GM19468 (cell line): ENCODE measurements around the gene APOL1.
"Not testable (repeated sequence)": the region's sequence is repeated elsewhere in the genome, so short reads cannot be mapped to it uniquely, and the experiment has no call there.

Experiments
- ATAC-seq: cut with Tn5 transposase; IDR thresholded peaks from one replicate; pipeline ENCODE4 v1.9.1; 2021; ENCODE audit warnings: mild to moderate bottlenecking, moderate library complexity, moderate number of reproducible peaks; ENCODE audit not compliant: unreplicated experiment; ENCODE audit errors: extremely low read depth

The APOL1 gene

GRCh38 chr22:36224245-36224644 is 28.7 kb upstream of the APOL1 start:
- ATAC-seq = no peak

DNA sequence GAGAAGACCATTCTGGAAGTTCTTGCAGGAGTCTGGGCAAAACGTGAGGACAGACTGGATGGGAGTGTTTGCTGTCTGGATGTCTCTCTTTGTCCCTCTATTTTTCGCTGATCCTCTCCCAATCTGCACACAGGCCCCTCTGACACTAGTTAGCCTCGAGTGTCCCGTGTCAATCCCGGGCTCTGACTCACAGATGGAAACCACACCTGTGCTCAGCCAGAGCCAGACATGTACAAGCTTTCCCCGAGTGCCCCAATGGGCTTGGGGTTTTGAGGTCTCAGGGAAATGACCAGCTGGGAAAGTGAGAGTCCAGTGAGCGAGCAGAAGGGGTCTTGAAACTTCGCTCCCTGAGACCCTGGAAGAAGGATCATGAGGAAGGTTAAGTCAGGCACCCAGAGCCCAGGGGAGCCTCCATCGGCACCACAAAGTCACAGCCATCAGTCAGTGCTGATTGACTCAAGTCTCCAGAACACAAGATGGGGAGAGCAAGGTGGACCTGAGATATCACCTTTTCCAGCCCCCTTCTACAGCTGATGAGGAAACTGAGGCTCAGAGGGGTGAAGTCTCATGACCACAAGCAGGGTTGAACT is 27.5 kb upstream of the APOL1 start:
- no peak for ATAC-seq

GRCh38 chr22:36226189-36226588 is 26.7 kb upstream of the APOL1 start:
- ATAC-seq = no peak

- ATAC-seq = no peak
These were observed 25.5 kb upstream of the APOL1 start for GRCh38 chr22:36227396-36227795.

DNA sequence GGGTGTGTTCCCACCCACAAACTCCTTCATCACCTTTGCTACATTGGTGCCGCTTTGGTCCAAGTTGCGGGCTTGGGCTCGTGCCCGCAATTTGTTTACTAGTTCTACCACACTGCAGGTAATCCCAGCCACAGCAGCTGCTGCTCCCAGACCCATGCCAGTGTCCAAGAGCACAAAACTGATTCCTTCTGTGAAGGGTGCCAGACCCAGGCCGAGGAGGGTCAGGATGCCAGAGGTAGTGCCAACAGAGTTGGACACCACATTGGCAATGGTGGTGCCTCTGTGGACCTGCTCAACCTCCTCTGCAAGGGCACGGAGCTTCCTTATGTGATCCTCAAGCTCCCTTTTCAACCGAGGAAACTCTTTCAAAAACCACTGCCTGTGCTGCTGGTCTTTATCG is 25.1 kb upstream of the APOL1 start:
- ATAC-seq = no peak

DNA sequence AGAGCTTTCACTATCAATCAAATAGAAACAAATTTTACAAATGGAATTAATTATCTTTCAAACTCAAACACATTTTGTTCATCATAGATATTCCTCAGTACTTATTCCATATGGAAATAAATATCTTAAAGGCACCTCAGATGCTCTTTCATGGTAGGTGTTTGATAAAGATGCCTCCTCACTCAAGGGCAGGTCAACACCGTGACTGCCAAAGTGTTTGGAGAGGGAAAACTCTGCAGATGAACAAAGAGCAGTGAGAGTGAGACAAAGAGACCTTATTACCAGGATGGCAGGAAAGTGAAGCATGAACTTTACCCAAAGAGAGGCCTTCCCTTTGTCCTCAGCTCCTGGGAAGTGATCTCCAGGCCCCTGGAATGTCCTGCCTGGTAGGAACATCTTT is 24.6 kb upstream of the APOL1 start:
- not testable (repeated sequence) for ATAC-seq

- no peak for ATAC-seq
These were observed 24.0 kb upstream of the APOL1 start for GRCh38 chr22:36228944-36229343.

DNA sequence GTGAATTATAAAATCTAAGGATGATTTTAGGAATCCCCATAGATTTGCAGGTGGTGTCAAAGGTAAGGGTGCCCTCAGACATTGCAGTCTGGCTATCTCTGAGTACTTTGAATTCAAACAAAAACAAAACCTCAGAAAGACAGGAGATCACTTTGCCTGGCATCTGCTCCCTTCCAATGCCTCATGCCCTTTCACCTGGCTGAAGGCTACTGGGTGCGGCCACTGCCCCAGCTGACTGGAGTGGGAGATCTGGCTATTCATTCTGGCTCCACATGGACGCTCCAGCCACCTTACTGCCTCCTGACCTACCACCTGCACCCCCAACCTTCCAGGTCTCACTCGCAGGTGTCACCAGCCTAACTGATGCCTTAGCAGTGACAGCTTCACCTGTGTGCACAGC is 23.3 kb upstream of the APOL1 start:
- ATAC-seq = not testable (repeated sequence)

DNA sequence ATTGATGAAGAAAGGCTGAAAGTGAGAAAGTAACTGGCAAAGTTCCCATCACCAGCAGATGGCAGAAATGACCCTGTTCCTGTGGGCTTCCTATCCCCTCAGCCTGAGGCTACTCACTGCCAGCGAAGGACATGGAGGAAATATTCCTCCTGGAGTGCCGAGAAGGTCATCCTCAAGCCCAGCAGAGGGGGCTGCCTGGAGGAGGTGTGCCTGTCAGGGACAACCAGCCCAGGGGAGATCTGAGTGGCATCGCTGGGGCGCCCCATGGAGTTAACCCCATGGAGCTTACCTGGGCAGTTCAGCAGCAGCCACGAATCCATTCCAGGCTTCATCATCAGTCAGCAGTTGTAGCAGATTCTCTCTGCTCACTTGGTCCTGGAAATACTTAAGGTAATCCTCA is 21.9 kb upstream of the APOL1 start:
- not testable (repeated sequence) for ATAC-seq

- ATAC-seq = no peak
These were observed 20.1 kb upstream of the APOL1 start for GRCh38 chr22:36232715-36233401.

- ATAC-seq = no peak
These were observed 19.1 kb upstream of the APOL1 start for GRCh38 chr22:36233796-36234195.

GRCh38 chr22:36234213-36234612 is 18.7 kb upstream of the APOL1 start:
- no peak for ATAC-seq

DNA sequence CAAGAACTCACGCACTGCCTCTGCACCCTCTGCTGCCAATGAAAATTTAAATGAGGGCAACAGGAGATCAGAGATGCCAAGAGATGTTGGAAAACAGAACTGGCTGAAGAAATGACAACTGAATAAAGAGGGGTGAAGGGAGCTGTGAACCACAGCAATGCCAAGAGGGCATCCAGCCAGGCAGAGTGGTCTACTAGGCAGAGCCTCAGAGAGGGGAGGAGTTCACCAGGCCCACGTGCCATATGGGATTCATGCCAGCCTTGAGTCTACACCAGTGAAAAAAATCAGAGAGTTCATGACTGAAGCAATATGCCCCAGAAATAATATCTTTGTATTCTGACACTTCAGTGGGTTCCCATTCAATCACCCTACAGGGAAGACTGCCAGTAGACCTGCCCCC is 18.0 kb upstream of the APOL1 start:
- ATAC-seq = no peak

- ATAC-seq = no peak
These were observed 17.3 kb upstream of the APOL1 start for GRCh38 chr22:36235585-36235984.

GRCh38 chr22:36236388-36237319 is 16.3 kb upstream of the APOL1 start:
- no peak for ATAC-seq

GRCh38 chr22:36237462-36238372 is 15.2 kb upstream of the APOL1 start:
- no peak for ATAC-seq

- no peak for ATAC-seq
These were observed 14.4 kb upstream of the APOL1 start for GRCh38 chr22:36238373-36239149.

GRCh38 chr22:36239150-36239400 is 13.9 kb upstream of the APOL1 start:
- no peak for ATAC-seq

GRCh38 chr22:36239401-36240171 is 13.3 kb upstream of the APOL1 start, which contains the start of gene APOL2:
Gene APOL2, minus strand, starts transcription at chr22:36239527. Its CDS starts 6,365 bp downstream, at chr22:36233162.
- ATAC-seq = peak; percentile 89
